ENCODE measurements around the gene ZNF845.
A peak's percentile ranks its signal among the peaks of the same experiment; 100 is the strongest.
"Not testable (repeated sequence)": the region's sequence is repeated elsewhere in the genome, so short reads cannot be mapped to it uniquely, and the experiment has no call there.

Gene ZNF845

DNA sequence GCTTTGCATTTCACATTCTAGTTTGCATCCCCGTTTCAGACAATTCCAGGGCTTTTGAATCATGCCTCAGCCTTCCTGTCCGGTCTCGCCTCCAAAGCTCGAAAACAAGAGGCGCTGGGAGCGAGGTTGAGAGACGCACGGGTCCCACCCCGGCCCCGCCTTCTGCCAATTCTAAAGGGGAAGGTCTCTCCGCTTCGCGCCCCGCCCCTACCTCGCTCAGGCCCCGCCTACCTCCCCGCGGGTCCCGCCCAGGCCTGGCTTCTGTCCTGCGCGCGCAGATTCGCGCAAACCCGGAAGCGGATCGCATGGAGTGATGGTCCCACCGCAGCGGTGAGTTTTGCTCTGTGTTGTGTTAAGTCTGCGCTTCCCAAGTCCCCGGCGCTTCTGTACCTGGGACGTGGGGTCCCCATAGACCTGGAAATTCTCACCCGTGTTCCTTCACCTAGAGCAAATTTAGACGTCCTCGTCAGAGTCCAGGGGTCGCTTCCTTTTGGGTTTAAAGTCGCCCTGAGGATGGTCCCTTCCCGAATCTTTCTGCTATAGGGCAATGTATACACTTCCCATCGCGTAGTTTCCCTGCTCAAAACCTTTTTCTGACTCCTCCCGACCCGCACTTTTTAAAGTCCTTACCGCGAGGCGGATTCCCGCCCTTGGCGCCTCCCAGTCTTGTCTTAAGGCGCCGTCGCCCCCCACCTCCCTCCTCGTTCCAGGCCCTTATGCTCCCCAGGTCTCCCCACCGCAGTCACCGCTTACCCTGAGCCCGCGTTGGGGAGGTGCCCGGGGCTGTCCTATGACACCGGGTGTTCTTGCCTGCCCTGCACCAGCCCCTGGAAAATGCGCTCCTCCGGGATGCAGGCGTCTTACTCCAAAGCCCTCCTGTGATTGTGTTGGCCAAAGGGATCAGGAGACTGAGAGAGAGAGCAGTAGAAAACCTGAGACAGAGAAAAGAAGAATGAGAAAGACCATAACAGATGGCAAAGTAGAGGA lies at the start of gene ZNF845:
TSS of gene ZNF845 (plus strand) at position 287 of the 987 bp plus-strand sequence. CDS start 7,559 bp downstream, outside the sequence.
- DNase-seq, result peak; percentile 85 to 96

- DNase-seq, result no peak
These were observed 48.5 kb upstream of the ZNF845 start for GRCh38 chr19:53285087-53285486.

DNA sequence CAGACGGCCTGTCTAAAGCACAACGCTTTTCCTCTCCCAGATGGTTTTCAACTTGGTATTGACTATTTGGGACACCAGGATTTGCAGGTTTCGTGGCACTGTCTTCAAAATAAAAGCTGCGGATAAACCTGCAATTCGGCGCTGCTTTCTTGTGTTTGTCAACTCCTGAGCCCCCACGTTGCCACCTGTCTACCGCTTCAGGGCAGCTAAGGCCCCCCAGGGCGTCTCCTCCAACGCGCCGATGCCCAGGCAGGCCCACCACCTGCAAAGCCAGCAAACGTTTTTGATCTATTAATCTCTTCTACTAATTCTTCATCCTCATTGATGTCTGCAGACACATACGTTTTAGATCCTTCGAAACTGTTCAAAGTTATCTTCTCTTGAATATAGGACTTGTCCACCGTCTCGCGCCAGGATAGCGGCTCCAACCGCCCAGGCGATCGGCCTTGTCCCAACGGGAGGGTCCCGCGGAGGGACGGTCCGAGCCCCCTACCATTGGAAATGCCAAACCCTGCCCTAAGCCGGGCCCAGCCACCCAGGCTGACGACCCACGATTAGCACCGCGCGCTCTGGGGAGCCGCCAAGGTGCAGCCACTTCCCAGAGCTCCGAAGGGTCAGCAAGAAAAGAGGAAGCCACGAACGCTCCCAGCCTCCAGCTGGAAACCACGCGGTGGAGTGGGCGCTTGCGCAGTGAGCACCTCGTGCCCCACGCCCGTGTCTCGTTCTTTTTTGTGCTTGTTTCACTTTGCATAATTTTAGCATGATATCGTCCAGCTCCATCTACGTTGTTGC lies 42.6 kb upstream of the ZNF845 start:
- no peak for DNase-seq

DNA sequence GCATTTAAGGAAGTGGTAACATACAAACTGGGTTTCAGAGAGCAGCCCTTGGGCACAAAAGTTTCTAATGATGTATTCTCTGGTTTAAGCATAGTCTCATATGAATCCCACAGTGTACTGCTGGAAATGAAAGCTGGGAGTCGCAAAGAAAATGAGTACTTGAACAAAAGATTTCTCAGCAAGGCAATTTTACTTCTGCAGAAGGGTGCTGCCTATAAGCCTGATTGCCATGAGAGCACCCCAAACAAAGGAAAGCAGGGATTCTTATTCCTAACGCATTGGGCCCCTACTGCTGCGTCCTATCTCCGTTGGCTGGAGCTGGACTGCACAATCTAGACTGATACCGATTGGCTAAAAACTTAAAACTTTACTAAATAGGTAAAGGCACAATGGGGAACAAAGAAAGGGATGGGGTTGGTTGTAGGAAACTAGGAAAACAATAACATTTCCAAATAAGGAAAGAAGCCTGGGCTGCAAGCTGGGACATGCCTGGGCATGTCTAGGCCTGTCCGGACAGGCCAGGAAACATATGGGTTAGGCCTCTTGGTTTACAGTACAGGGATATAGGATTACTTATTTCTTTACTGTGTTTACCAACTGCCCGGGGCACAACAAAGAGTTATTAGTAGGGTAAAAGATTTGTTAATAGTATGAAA lies 38.6 kb upstream of the ZNF845 start:
- no peak for DNase-seq

GRCh38 chr19:53301341-53301740 lies 32.2 kb upstream of the ZNF845 start:
- DNase-seq, result not testable (repeated sequence)

DNA sequence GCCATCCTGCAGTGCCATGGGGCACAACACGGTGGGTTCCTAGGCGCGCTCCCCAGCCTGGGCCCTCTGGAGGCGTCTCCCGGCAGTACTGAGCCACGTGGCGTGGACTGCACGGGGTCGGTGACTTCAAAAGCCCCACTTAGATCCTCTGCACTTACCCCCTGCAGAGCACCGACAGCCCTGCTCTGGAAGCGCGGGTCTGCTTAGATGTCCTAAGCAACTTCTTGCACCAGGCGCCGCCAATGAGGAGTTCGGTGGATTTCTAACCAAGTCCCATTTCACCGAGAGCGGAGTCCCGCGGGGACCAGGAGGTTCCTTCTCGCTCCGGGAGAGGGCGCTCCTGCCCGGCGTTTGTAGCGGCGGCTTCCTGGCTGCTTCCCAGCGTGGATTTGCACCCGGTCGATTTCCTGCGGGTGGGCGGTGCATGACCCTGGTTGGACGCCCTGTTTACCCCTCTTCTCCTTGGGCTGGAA lies 25.2 kb upstream of the ZNF845 start:
- DNase-seq, result no peak

DNA sequence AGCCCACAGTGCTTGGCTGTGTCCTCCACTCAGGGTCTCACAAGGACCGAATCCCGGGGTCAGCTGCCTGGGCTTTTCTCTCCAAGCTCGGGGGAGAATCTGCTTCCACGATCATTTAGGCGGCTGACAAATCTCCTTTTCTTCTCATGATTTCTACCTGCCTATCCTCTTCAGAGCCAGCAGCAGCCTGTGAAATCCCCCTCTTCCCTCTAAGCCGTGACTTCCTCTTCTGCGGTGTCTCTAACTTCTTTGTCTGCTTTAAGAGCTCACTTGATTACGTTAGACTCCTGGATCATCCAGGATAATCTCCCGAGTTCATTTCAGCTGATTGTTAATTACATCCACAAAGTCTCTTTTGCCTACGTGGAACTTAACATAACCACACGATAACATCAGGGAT lies 22.5 kb upstream of the ZNF845 start:
- no peak for DNase-seq

DNA sequence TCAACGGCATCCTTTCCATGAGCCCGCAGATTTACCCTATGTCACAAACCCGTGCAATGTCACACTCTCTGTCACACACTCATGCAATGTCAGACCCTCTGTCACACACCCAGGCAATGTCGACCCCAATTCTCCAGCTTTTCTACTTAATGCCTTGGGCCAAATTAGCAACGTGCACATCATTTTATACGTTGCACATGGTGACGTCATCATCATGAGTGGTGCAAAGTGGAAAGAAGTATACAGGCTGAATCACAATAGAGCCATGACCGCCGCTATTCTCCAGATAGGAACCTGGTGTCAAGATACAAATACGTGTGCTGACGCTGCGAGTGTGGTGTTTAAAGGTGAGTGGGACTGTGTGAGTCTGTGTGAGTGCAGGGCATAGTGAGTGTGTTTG lies 21.7 kb upstream of the ZNF845 start:
- DNase-seq, result no peak

DNA sequence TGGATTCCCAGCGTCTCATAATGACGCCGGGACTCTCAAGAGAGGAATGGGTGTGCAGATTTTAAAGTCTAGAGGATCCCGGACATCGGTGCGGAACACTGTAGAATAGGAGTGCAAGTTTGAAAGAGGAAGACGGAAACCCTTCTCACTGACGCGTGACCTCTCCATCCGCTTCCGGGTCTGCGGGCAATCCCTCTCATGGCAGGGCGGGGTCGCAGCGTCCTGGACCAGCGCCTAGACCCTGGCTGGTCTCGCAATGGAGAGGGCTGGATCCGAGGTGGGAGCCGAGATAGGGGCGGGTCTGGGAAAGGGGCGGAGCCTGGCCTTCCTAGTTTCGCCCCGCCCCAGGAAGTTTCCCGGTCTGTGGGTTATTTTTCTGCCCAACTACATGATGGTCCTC lies 4.6 kb upstream of the ZNF845 start:
- peak; percentile 3 to 16 for DNase-seq

DNA sequence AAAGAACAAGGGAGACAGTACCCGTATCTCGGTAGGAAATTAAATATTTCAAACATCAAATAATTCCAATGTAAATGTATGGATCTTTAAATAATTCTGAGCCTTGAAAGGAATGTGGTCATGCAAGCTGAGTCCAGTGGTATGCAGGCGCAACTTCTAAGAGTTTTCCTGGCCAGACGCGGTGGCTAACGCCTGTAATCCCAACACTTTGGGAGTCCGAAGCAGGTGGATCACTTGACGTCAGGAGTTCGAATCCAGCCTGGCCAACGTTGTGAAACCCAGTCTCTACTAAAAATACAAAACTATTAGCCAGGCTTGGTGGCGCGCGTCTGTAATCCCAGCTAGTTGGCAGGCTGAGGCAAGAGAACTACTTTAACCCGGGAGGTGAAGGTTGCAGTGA lies 1.1 kb upstream of the ZNF845 start:
- no peak for DNase-seq

DNA sequence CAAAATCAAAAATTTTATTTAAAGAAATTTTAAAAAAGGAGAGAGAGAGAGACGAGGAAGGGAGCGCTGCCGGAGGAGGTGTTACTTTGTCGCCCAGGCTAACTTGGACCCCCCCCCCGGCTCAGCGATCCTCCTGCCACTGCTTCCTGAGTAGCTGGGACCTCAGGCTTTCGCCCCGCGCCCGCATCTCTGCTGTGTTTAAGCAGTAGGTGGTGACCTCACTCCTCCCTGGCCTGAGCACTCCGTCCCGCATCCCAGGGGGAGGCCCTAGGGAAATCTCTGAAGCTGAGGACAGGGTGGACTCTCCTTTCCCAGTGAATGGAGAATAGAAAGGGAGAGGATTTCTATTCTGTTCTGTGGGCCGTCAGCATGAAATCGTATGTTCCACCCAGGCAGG lies 485 bp upstream of the ZNF845 start:
- DNase-seq, result no peak

- not testable (repeated sequence) for DNase-seq
These were observed 10.9 kb downstream of the ZNF845 start for GRCh38 chr19:53344403-53344802.

DNA sequence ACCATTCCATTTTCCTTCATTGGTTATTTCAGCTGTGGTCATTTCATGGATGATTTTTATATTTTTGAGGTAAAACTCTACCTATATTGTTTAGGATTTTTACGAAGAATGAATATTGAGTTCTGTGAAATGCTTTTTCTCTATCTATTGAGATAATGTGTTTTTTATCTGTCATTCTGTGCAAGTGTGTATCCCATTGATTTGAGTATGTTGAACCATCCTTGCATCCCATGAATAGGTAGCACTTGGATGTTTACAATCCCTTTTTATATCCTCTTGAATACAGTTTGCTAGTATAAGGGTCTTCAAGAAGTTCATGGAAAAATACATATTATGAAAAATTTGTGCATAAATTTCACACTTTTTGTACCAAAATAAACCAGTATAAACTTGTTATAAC lies 22.2 kb downstream of the ZNF845 start:
- DNase-seq, result no peak

DNA sequence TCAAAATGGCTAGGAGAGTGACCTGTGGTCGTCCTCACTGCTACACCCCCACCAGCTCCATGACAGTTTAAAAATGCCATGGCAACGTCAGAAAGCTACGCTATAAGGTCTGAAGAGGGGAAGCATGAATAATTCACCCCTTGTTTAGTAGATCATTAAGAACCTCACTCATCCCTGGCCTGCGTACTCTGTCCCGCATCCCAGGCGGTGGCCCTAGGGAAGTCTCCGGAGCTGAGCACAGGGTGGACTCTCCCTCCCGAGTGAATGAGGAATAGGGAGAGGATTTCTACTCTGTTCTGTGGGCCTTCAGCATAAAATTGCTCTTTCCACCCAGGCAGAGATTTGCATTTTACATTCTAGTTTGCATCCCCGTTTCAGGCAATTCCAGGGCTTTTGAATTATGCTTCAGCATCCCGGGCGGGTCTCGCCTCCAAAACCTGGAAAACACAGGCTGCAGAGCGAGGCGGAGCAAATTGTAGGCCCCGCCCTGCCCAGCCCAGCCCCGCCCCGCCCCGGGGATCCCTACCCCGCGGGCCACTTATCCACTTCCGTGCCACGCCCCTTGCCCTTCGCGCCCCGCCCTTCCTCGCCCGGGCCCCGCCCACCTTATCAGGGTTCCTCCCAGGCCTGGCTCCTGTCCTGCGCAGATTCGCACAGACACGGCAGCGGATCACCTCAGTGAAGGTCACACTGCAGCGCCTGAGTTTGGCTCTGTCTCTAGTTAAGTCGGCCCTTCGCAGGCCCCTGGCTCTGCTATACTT lies 24.5 kb downstream of the ZNF845 start:
- no peak for DNase-seq

GRCh38 chr19:53360056-53360455 lies 26.5 kb downstream of the ZNF845 start:
- not testable (repeated sequence) for DNase-seq

DNA sequence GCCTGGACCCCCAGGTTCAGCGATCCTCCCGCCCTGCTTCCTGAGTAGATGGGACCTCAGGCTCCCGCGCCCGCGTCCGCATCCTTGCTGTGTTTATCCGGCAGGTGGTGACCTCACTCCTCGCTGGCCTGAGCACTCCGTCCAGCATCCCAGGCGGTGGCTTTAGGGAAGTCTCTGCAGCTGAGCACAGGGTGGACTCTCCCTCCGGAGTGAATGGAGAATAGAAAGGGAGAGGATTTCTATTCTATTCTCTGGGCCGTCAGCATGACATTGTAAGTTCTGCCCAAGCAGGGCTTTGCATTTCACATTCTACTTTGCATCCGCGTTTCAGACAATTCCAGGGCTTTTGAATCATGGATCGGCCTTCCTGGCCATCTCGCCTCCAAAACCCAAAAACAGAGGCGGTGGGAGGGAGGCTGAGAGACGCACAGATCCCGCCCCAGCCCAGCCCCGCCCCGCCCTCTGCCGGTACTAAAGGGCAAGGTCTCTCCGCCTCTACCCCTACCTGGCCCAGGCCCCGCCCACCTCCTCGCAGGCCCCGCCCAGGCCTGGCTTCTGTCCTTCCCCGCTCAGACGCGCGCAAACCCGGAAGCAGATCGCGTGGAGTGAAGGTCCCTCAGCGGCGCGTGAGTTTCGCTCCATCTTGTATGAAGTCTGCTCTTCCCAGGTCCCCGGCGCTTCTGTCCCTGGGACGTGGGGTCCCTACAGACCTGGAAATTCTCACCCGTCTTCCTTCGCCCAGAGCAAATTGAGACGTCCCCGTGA lies 31.8 kb downstream of the ZNF845 start, which contains the start of gene ZNF525:
TSS of gene ZNF525 (plus strand) at position 572 of the 765 bp plus-strand sequence. CDS start 6,577 bp downstream, outside the sequence.
- DNase-seq, result peak; percentile 87 to 88

GRCh38 chr19:53365899-53366493 lies 32.4 kb downstream of the ZNF845 start:
- DNase-seq, result peak; percentile 25 to 35

- DNase-seq, result no peak
These were observed 38.6 kb downstream of the ZNF845 start for GRCh38 chr19:53372196-53372595.

DNA sequence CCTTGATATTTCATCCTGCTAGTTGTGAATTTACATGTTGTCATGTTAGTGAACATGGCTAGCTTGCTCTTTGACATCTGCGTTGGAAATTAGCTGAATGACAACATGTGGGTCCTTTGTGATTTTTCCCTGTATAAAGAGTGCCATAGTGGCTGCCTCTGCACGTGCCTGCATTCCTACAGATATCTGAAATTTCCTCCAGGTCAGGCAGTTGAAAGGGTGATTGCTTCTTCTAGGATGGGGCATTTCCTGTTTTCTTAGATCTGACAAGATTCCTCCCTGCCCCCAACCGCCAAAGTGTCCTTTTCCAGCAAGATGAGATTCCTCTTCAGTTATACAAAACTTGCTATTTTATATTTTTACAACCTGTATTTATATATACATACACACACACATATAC lies 40.7 kb downstream of the ZNF845 start:
- DNase-seq, result no peak

GRCh38 chr19:53374743-53375142 lies 41.2 kb downstream of the ZNF845 start:
- no peak for DNase-seq

GRCh38 chr19:53381376-53381775 lies 47.8 kb downstream of the ZNF845 start:
- DNase-seq, result no peak

All from inflammatory macrophage treated with lipopolysaccharide for 1 hour (primary cell).